GM06990 (cell line): ENCODE data around the gene RPA1.

Experiments
- DNase-seq: peaks from one replicate; pipeline ENCODE4 v3.0.0-alpha.2; 2011; ENCODE audit not compliant: insufficient read length; ENCODE audit errors: extremely low read depth
- H3K27me3 ChIP-seq: replicated peaks from 2 replicates; pipeline ENCODE4 v1.6.0; 2011; ENCODE audit warnings: low read length; ENCODE audit not compliant: control insufficient read depth, insufficient read depth
- H3K36me3 ChIP-seq: 2 replicates; pipeline ENCODE4 v1.5.1; 2011; ENCODE audit warnings: low read length; ENCODE audit not compliant: control insufficient read depth, insufficient read depth
- H3K4me3 ChIP-seq: replicated peaks from 2 replicates; pipeline ENCODE4 v1.5.1; 2011; ENCODE audit warnings: low read depth, mild to moderate bottlenecking, control low read depth, low read length
- CTCF ChIP-seq: IDR thresholded peaks from 2 replicates; pipeline ENCODE4 v1.5.1; 2011; ENCODE audit warnings: low read length, control low read depth, mild to moderate bottlenecking, inconsistent platforms; ENCODE audit not compliant: insufficient read depth, poor library complexity, severe bottlenecking

Gene RPA1

DNA sequence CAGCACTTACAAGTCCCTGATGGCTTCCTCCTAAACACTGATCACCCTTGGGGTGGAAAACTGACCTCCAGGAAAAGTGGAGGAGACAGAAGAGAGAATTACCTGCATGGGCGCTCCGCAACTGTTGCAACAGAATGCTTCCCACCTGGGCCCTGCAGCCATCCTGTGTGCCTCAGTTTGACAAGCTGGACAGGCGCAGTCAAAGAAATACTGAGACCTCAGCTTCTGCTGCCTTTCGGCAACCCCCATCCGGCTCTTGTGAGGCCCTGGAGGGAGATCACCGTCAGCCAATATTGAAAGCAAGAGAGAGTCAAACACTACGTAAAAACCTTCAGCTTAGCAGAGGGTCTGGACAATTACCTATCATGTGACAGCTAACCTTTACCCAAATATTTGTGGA lies 43.1 kb upstream of the RPA1 start:
- Histone ChIP-seq H3K36me3 (peaks cover 7% of the 10 kb centered on the region), H3K27me3 (no peaks in the 10 kb centered on the region)

GRCh38 chr17:1787301-1787902 lies 42.4 kb upstream of the RPA1 start:
- no peak for DNase-seq
- H3K36me3 ChIP-seq, result peaks cover 2% of the 10 kb centered on the region
- H3K4me3 ChIP-seq, result no peak overlapping the region
- no peak for TF ChIP-seq CTCF
- no peaks in the 10 kb centered on the region for H3K27me3 ChIP-seq

More for the DNA sequence above, 43.1 kb upstream of the RPA1 start:
- DNase-seq, result no peak
- H3K4me3 ChIP-seq, result no peak overlapping the region
- TF ChIP-seq CTCF, result no peak

DNA sequence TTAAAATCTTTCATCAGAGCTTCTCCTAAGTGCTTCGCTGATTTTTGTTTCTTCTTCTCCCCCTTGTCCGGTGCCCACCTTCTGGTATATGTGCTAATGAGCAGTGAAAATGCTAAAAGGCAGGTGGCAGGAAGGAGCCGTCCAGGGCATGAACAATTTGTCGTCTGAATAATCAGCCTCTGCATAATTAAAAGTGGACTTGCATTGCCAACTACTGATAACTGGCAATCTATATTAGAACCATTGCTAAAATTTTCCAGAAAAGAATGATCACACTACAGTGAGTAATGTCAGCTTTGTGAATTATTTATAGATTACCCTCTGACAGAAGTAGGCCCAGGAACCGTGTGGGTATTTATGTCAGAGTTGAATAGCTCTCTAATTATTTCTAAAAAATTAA lies 39.9 kb upstream of the RPA1 start:
- TF ChIP-seq CTCF, result no peak
- Histone ChIP-seq H3K4me3 (no peak overlapping the region), H3K27me3 (no peaks in the 10 kb centered on the region), H3K36me3 (peaks cover 2% of the 10 kb centered on the region)
- no peak for DNase-seq

- Histone ChIP-seq H3K4me3 (no peak overlapping the region), H3K27me3 (no peaks in the 10 kb centered on the region), H3K36me3 (no peaks in the 10 kb centered on the region)
- TF ChIP-seq CTCF, result no peak
- no peak for DNase-seq
Observed at GRCh38 chr17:1792495-1793446, 37.0 kb upstream of the RPA1 start.

DNA sequence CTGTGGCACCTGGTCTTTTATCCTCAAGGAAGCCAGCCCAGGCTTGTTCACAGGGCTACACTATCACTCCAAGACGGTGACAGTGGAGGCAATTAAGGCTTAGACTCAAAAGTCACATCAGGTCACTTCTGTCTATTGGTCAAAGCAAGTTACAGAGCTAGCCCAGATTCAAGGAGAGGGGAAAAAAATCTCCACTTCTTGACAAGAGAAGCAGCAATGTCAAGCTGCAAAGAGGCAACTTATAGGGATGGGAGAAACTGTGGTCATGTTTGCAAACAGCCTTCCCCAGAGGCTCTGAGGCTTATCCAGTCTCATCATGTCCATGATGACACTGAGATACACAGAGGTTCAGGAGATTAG lies 36.4 kb upstream of the RPA1 start:
- H3K4me3 ChIP-seq, result no peak overlapping the region
- no peaks in the 10 kb centered on the region; the same call in 1 of the 2 replicates for H3K36me3 ChIP-seq
- H3K27me3 ChIP-seq, result no peaks in the 10 kb centered on the region
- no peak for DNase-seq
- TF ChIP-seq CTCF, result no peak
